Suppressor macrophage treated with lipopolysaccharide for 4 hours (primary cell): ENCODE measurements around the gene THEM4.
A peak's percentile ranks its signal among the peaks of the same experiment; 100 is the strongest.
"Not testable (repeated sequence)": the region's sequence is repeated elsewhere in the genome, so short reads cannot be mapped to it uniquely, and the experiment has no call there.

Source experiments
- DNase-seq: peaks from one replicate; pipeline ENCODE4 v3.0.0-alpha.2; 2020

The THEM4 gene

GRCh38 chr1:151934048-151934493 lies 24.8 kb upstream of the THEM4 start:
- peak; percentile 78 for DNase-seq

GRCh38 chr1:151924691-151925587 lies 15.6 kb upstream of the THEM4 start:
- DNase-seq = no peak

- DNase-seq = no peak
Measured at GRCh38 chr1:151923422-151923821, 14.1 kb upstream of the THEM4 start.

- DNase-seq = peak; percentile 37
Measured at GRCh38 chr1:151920149-151920548, 10.8 kb upstream of the THEM4 start.

- no peak for DNase-seq
Measured at GRCh38 chr1:151918819-151919610, 9.7 kb upstream of the THEM4 start.

- DNase-seq = no peak
Measured at GRCh38 chr1:151918156-151918555, 8.8 kb upstream of the THEM4 start.

- no peak for DNase-seq
Measured at GRCh38 chr1:151916726-151917370, 7.5 kb upstream of the THEM4 start.

- peak; percentile 26 for DNase-seq
Measured at GRCh38 chr1:151915061-151915686, 5.9 kb upstream of the THEM4 start.

- DNase-seq = no peak
Measured at GRCh38 chr1:151914076-151914475, 4.8 kb upstream of the THEM4 start.

- no peak for DNase-seq
Measured at GRCh38 chr1:151912973-151913372, 3.7 kb upstream of the THEM4 start.

GRCh38 chr1:151908228-151908691 lies 1.1 kb downstream of the THEM4 start:
- DNase-seq = no peak

- DNase-seq = no peak
Measured at GRCh38 chr1:151907363-151908139, 1.8 kb downstream of the THEM4 start.

- DNase-seq = not testable (repeated sequence)
Measured at GRCh38 chr1:151906324-151906645, 3.0 kb downstream of the THEM4 start.

- not testable (repeated sequence) for DNase-seq
Measured at GRCh38 chr1:151905443-151906323, 3.6 kb downstream of the THEM4 start.

- no peak for DNase-seq
Measured at GRCh38 chr1:151905070-151905442, 4.3 kb downstream of the THEM4 start.

GRCh38 chr1:151902858-151903257 lies 6.5 kb downstream of the THEM4 start:
- DNase-seq = no peak

GRCh38 chr1:151900804-151901203 lies 8.5 kb downstream of the THEM4 start:
- DNase-seq = not testable (repeated sequence)

GRCh38 chr1:151898519-151898991 lies 10.8 kb downstream of the THEM4 start:
- no peak for DNase-seq

- no peak for DNase-seq
Measured at GRCh38 chr1:151897991-151898431, 11.3 kb downstream of the THEM4 start.

GRCh38 chr1:151893176-151893924 lies 16.0 kb downstream of the THEM4 start:
- DNase-seq = no peak
